Spleen (tissue), 7 donors: ENCODE measurements around the gene COL11A1.

Source experiments
- CTCF ChIP-seq, 11 experiments: fragments of 200-600 bp in 7 of 11; fragments of 450-650 bp in 4 of 11; sonication (generic) in 4 of 11; IDR thresholded peaks in 8 of 11; conservative IDR thresholded peaks in 3 of 11; 1 replicate in 7 of 11; 2 replicates in 4 of 11; pipeline versions ENCODE4 v1.4.0 to v1.8.0; 2016 to 2021; ENCODE audit warnings: antibody characterized with exemption in 11 of 11, inconsistent platforms in 4 of 11, mild to moderate bottlenecking in 1 of 11
- POLR2A ChIP-seq, 3 donors: fragments of 450-650 bp; IDR thresholded peaks; one replicate each; pipeline ENCODE4 v1.5.1; 2017; ENCODE audit warnings: antibody characterized with exemption in 3 of 3, mild to moderate bottlenecking in 1 of 3
- donor health status: DM: no; HTN: no; CAD: no; lungs with moderate emphysema.
- donor health status: DM: no; HTN: no; CAD: no.
- donor health status: DM: no; HTN: no; CAD: no.

- TF ChIP-seq CTCF (IDR thresholded peaks at IDR 0.05 in 8 of 11, conservative IDR thresholded peaks at IDR 0.05 in 3 of 11) (peak in 8 of 11 experiments; percentile 11 to 56 (median 48)), POLR2A (IDR thresholded peaks at IDR 0.05) (no peak)
These were observed 137.7 kb downstream of the COL11A1 start for GRCh38 chr1:102970496-102971078.
